HCT116 (cell line): ENCODE data around the gene IL31.
"Not testable (repeated sequence)": the region's sequence is repeated elsewhere in the genome, so short reads cannot be mapped to it uniquely, and the experiment has no call there.

Source experiments
- EZH2 ChIP-seq: fragments of 200-600 bp; sonication (generic); IDR thresholded peaks from 2 replicates; pipeline ENCODE4 v1.6.1; 2017; ENCODE audit warnings: antibody characterized with exemption, mixed run types
- EZH2phosphoT487 ChIP-seq: fragments of 200-600 bp; IDR thresholded peaks from 2 replicates; pipeline ENCODE4 v1.6.1; 2018; ENCODE audit warnings: antibody characterized with exemption, borderline replicate concordance
- POLR2A ChIP-seq: IDR thresholded peaks from 2 replicates; pipeline ENCODE4 v1.7.0; 2011; ENCODE audit warnings: borderline replicate concordance; ENCODE audit not compliant: insufficient read depth, insufficient read length; ENCODE audit errors: extremely low read depth
- POLR2AphosphoS5 ChIP-seq: IDR thresholded peaks from 2 replicates; pipeline ENCODE4 v1.6.1; 2011; ENCODE audit warnings: mild to moderate bottlenecking, low read depth, low read length, moderate library complexity
- ZNF274 ChIP-seq: fragments of 200-500 bp; sonication (Bioruptor generic); IDR thresholded peaks from 2 replicates; pipeline ENCODE4 v1.6.1; 2014; ENCODE audit warnings: mild to moderate bottlenecking, low read depth, low read length, inconsistent platforms
- TF ChIP-seq, protein P1 (sequence below), 3 experiments: fragments of 200-600 bp in 1 of 3; sonication (generic) in 1 of 3; IDR thresholded peaks in 2 of 3; conservative IDR thresholded peaks in 1 of 3; 2 replicates each; pipeline ENCODE4 v1.5.1; 2012 to 2017; ENCODE audit warnings: low read depth in 2 of 3, low read length in 2 of 3, antibody characterized with exemption in 1 of 3, borderline replicate concordance in 1 of 3, control low read depth in 1 of 3, mild to moderate bottlenecking in 1 of 3, mixed read lengths in 1 of 3, mixed run types in 1 of 3, moderate library complexity in 1 of 3; ENCODE audit not compliant: insufficient read depth in 1 of 3
- TF ChIP-seq, protein P2 (sequence below): IDR thresholded peaks from 2 replicates; pipeline ENCODE4 v1.6.1; 2011; ENCODE audit warnings: mild to moderate bottlenecking, low read length, moderate library complexity; ENCODE audit not compliant: insufficient replicate concordance; ENCODE audit errors: extremely low read depth

DNA sequence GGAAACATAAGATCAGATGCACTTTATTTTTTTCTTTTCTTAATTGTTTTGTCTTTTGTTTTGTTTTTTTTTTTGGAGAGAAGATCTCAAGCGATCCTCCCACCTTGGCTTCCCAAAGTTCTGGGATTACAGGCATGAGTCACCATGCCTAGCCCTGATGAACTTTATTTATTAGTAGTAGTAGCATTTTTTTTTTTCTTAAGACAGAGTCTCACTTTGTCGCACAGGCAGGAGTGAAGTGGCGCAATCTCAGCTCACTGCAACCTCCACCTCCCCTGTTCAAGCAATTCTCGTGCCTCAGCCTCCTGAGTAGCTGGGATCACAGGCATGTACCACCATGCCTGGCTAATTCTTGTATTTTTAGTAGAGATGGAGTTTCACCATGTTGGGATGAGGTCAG lies 2.5 kb upstream of the IL31 start:
- TF ChIP-seq ZNF274, POLR2AphosphoS5, EZH2, EZH2phosphoT487, POLR2A: not testable (repeated sequence)
- TF ChIP-seq, protein P1, sequence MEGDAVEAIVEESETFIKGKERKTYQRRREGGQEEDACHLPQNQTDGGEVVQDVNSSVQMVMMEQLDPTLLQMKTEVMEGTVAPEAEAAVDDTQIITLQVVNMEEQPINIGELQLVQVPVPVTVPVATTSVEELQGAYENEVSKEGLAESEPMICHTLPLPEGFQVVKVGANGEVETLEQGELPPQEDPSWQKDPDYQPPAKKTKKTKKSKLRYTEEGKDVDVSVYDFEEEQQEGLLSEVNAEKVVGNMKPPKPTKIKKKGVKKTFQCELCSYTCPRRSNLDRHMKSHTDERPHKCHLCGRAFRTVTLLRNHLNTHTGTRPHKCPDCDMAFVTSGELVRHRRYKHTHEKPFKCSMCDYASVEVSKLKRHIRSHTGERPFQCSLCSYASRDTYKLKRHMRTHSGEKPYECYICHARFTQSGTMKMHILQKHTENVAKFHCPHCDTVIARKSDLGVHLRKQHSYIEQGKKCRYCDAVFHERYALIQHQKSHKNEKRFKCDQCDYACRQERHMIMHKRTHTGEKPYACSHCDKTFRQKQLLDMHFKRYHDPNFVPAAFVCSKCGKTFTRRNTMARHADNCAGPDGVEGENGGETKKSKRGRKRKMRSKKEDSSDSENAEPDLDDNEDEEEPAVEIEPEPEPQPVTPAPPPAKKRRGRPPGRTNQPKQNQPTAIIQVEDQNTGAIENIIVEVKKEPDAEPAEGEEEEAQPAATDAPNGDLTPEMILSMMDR (IDR thresholded peaks at IDR 0.05 in 2 of 3, conservative IDR thresholded peaks at IDR 0.05 in 1 of 3; ENCODE audit: borderline replicate concordance in 1 of 3, insufficient read depth in 1 of 3, low read depth in 2 of 3, low read length in 2 of 3): not testable (repeated sequence)
- TF ChIP-seq, protein P2, sequence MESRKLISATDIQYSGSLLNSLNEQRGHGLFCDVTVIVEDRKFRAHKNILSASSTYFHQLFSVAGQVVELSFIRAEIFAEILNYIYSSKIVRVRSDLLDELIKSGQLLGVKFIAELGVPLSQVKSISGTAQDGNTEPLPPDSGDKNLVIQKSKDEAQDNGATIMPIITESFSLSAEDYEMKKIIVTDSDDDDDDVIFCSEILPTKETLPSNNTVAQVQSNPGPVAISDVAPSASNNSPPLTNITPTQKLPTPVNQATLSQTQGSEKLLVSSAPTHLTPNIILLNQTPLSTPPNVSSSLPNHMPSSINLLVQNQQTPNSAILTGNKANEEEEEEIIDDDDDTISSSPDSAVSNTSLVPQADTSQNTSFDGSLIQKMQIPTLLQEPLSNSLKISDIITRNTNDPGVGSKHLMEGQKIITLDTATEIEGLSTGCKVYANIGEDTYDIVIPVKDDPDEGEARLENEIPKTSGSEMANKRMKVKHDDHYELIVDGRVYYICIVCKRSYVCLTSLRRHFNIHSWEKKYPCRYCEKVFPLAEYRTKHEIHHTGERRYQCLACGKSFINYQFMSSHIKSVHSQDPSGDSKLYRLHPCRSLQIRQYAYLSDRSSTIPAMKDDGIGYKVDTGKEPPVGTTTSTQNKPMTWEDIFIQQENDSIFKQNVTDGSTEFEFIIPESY: not testable (repeated sequence)
